Measurements from ENCODE around the gene GRM8. TPM values are rescaled to one million over a fixed set of nuclear protein-coding genes. Genes with fewer than 3 reads are reported as not detected.

Gene GRM8
- total and polyA plus RNA-seq, 9 donors: 0.18 to 0.75 (median 0.26) TPM; not detected in 1

- Histone ChIP-seq H3K27ac (ENCODE audit: low read length) (no peak overlapping the region), H3K9me3 (replicated peaks; ENCODE audit: control insufficient read depth, low read depth, low read length) (no peaks in the 10 kb centered on the region), H3K4me3 (ENCODE audit: low read length) (no peak overlapping the region), H3K4me1 (ENCODE audit: control insufficient read depth, insufficient read depth, low read length) (no peaks in the 10 kb centered on the region), H3K36me3 (ENCODE audit: control insufficient read depth, insufficient read depth, low read length) (no peaks in the 10 kb centered on the region), H3K27me3 (ENCODE audit: control insufficient read depth, insufficient read depth, low read length) (no peaks in the 10 kb centered on the region)
- no peak for DNase-seq
- 62% methylated on average over 3 of the region's 4 CpGs for WGBS (ENCODE audit: insufficient coverage)
Observed at GRCh38 chr7:126662856-126663255, 589.9 kb downstream of the GRM8 start.

GRCh38 chr7:126659124-126659523 is 593.6 kb downstream of the GRM8 start:
- H3K4me3 ChIP-seq (ENCODE audit: low read length): no peak overlapping the region
- H3K27ac ChIP-seq (ENCODE audit: low read length): no peak overlapping the region
- H3K9me3 ChIP-seq (replicated peaks; ENCODE audit: control insufficient read depth, low read depth, low read length): no peaks in the 10 kb centered on the region
- H3K27me3 ChIP-seq (ENCODE audit: control insufficient read depth, insufficient read depth, low read length): no peaks in the 10 kb centered on the region
- no peak for DNase-seq
- WGBS (ENCODE audit: insufficient coverage): no CpG with 5 or more reads among the region's 3 CpGs
- H3K36me3 ChIP-seq (ENCODE audit: control insufficient read depth, insufficient read depth, low read length): no peaks in the 10 kb centered on the region
- H3K4me1 ChIP-seq (ENCODE audit: control insufficient read depth, insufficient read depth, low read length): no peaks in the 10 kb centered on the region

- WGBS (ENCODE audit: insufficient coverage): 81% methylated on average over 7 of the region's 16 CpGs
- no peak overlapping the region for H3K27ac ChIP-seq (ENCODE audit: low read length)
- H3K36me3 ChIP-seq (ENCODE audit: control insufficient read depth, insufficient read depth, low read length): no peaks in the 10 kb centered on the region
- H3K27me3 ChIP-seq (ENCODE audit: control insufficient read depth, insufficient read depth, low read length): no peaks in the 10 kb centered on the region
- no peaks in the 10 kb centered on the region for H3K9me3 ChIP-seq (replicated peaks; ENCODE audit: control insufficient read depth, low read depth, low read length)
- DNase-seq: no peak
- no peaks in the 10 kb centered on the region for H3K4me1 ChIP-seq (ENCODE audit: control insufficient read depth, insufficient read depth, low read length)
- H3K4me3 ChIP-seq (ENCODE audit: low read length): no peak overlapping the region
Observed at GRCh38 chr7:126658684-126659083, 594.1 kb downstream of the GRM8 start.

GRCh38 chr7:126657599-126658358 is 595.0 kb downstream of the GRM8 start:
- 40% methylated on average over 1 of the region's 6 CpGs for WGBS (ENCODE audit: insufficient coverage)
- Histone ChIP-seq H3K27ac (ENCODE audit: low read length) (no peak overlapping the region), H3K9me3 (replicated peaks; ENCODE audit: control insufficient read depth, low read depth, low read length) (no peaks in the 10 kb centered on the region), H3K4me1 (ENCODE audit: control insufficient read depth, insufficient read depth, low read length) (no peaks in the 10 kb centered on the region), H3K4me3 (ENCODE audit: low read length) (no peak overlapping the region), H3K27me3 (ENCODE audit: control insufficient read depth, insufficient read depth, low read length) (no peaks in the 10 kb centered on the region), H3K36me3 (ENCODE audit: control insufficient read depth, insufficient read depth, low read length) (no peaks in the 10 kb centered on the region)
- no peak for DNase-seq

GRCh38 chr7:126657137-126657536 is 595.6 kb downstream of the GRM8 start:
- Histone ChIP-seq H3K9me3 (replicated peaks; ENCODE audit: control insufficient read depth, low read depth, low read length) (no peaks in the 10 kb centered on the region), H3K27me3 (ENCODE audit: control insufficient read depth, insufficient read depth, low read length) (no peaks in the 10 kb centered on the region), H3K36me3 (ENCODE audit: control insufficient read depth, insufficient read depth, low read length) (no peaks in the 10 kb centered on the region), H3K27ac (ENCODE audit: low read length) (no peak overlapping the region), H3K4me1 (ENCODE audit: control insufficient read depth, insufficient read depth, low read length) (no peaks in the 10 kb centered on the region), H3K4me3 (ENCODE audit: low read length) (no peak overlapping the region)
- no peak for DNase-seq
- no CpG with 5 or more reads among the region's 3 CpGs for WGBS (ENCODE audit: insufficient coverage)

GRCh38 chr7:126656165-126656564 is 596.6 kb downstream of the GRM8 start:
- Histone ChIP-seq H3K4me1 (ENCODE audit: control insufficient read depth, insufficient read depth, low read length) (no peaks in the 10 kb centered on the region), H3K36me3 (ENCODE audit: control insufficient read depth, insufficient read depth, low read length) (no peaks in the 10 kb centered on the region), H3K4me3 (ENCODE audit: low read length) (no peak overlapping the region), H3K27ac (ENCODE audit: low read length) (no peak overlapping the region), H3K27me3 (ENCODE audit: control insufficient read depth, insufficient read depth, low read length) (no peaks in the 10 kb centered on the region), H3K9me3 (replicated peaks; ENCODE audit: control insufficient read depth, low read depth, low read length) (no peaks in the 10 kb centered on the region)
- no peak for DNase-seq
- 77% methylated on average over 3 of the region's 6 CpGs for WGBS (ENCODE audit: insufficient coverage)

- Histone ChIP-seq H3K36me3 (ENCODE audit: control insufficient read depth, insufficient read depth, low read length) (no peaks in the 10 kb centered on the region), H3K4me1 (ENCODE audit: control insufficient read depth, insufficient read depth, low read length) (no peaks in the 10 kb centered on the region), H3K4me3 (ENCODE audit: low read length) (no peak overlapping the region), H3K9me3 (replicated peaks; ENCODE audit: control insufficient read depth, low read depth, low read length) (no peaks in the 10 kb centered on the region), H3K27me3 (ENCODE audit: control insufficient read depth, insufficient read depth, low read length) (no peaks in the 10 kb centered on the region), H3K27ac (ENCODE audit: low read length) (no peak overlapping the region)
- no peak for DNase-seq
- no CpG with 5 or more reads among the region's 4 CpGs for WGBS (ENCODE audit: insufficient coverage)
Observed at GRCh38 chr7:126637538-126637937, 615.2 kb downstream of the GRM8 start.

- Histone ChIP-seq H3K4me1 (ENCODE audit: control insufficient read depth, insufficient read depth, low read length) (no peaks in the 10 kb centered on the region), H3K9me3 (replicated peaks; ENCODE audit: control insufficient read depth, low read depth, low read length) (no peaks in the 10 kb centered on the region), H3K4me3 (ENCODE audit: low read length) (no peak overlapping the region), H3K27me3 (ENCODE audit: control insufficient read depth, insufficient read depth, low read length) (no peaks in the 10 kb centered on the region), H3K36me3 (ENCODE audit: control insufficient read depth, insufficient read depth, low read length) (no peaks in the 10 kb centered on the region), H3K27ac (ENCODE audit: low read length) (no peak overlapping the region)
- no peak for DNase-seq
Observed at GRCh38 chr7:126635545-126635944, 617.2 kb downstream of the GRM8 start.

GRCh38 chr7:126608339-126608776 is 644.4 kb downstream of the GRM8 start:
- Histone ChIP-seq H3K36me3 (ENCODE audit: control insufficient read depth, insufficient read depth, low read length) (no peaks in the 10 kb centered on the region), H3K27me3 (ENCODE audit: control insufficient read depth, insufficient read depth, low read length) (no peaks in the 10 kb centered on the region), H3K27ac (ENCODE audit: low read length) (no peak overlapping the region), H3K4me1 (ENCODE audit: control insufficient read depth, insufficient read depth, low read length) (no peaks in the 10 kb centered on the region), H3K4me3 (ENCODE audit: low read length) (no peak overlapping the region), H3K9me3 (replicated peaks; ENCODE audit: control insufficient read depth, low read depth, low read length) (no peaks in the 10 kb centered on the region)
- no peak for DNase-seq
- WGBS (ENCODE audit: insufficient coverage): 70% methylated on average over 4 of the region's 7 CpGs

GRCh38 chr7:126606331-126606730 is 646.4 kb downstream of the GRM8 start:
- Histone ChIP-seq H3K9me3 (replicated peaks; ENCODE audit: control insufficient read depth, low read depth, low read length) (no peaks in the 10 kb centered on the region), H3K36me3 (ENCODE audit: control insufficient read depth, insufficient read depth, low read length) (no peaks in the 10 kb centered on the region), H3K27ac (ENCODE audit: low read length) (no peak overlapping the region), H3K4me3 (ENCODE audit: low read length) (no peak overlapping the region), H3K27me3 (ENCODE audit: control insufficient read depth, insufficient read depth, low read length) (no peaks in the 10 kb centered on the region), H3K4me1 (ENCODE audit: control insufficient read depth, insufficient read depth, low read length) (no peaks in the 10 kb centered on the region)
- DNase-seq: no peak
- no CpG with 5 or more reads among the region's 3 CpGs for WGBS (ENCODE audit: insufficient coverage)

- no peaks in the 10 kb centered on the region for H3K9me3 ChIP-seq (replicated peaks; ENCODE audit: control insufficient read depth, low read depth, low read length)
- H3K27me3 ChIP-seq (ENCODE audit: control insufficient read depth, insufficient read depth, low read length): no peaks in the 10 kb centered on the region
- H3K36me3 ChIP-seq (ENCODE audit: control insufficient read depth, insufficient read depth, low read length): no peaks in the 10 kb centered on the region
- no peak overlapping the region for H3K27ac ChIP-seq (ENCODE audit: low read length)
- no CpG with 5 or more reads among the region's 2 CpGs for WGBS (ENCODE audit: insufficient coverage)
- no peaks in the 10 kb centered on the region for H3K4me1 ChIP-seq (ENCODE audit: control insufficient read depth, insufficient read depth, low read length)
- H3K4me3 ChIP-seq (ENCODE audit: low read length): no peak overlapping the region
- no peak for DNase-seq
Observed at GRCh38 chr7:126605553-126605952, 647.2 kb downstream of the GRM8 start.

Measured in muscle of leg (tissue), 11 donors.